Mucosa of stomach (tissue), 1 donor: ENCODE results near the gene TRAF7.

Source experiments
- H3K27me3 ChIP-seq: one replicate; pipeline ENCODE4 v1.7.0; 2013; ENCODE audit warnings: mild to moderate bottlenecking, low read length; ENCODE audit not compliant: control insufficient read depth, insufficient read depth
- H3K36me3 ChIP-seq: one replicate; pipeline ENCODE4 v1.7.0; 2013; ENCODE audit warnings: low read length; ENCODE audit not compliant: control insufficient read depth, insufficient read depth
- H3K4me1 ChIP-seq: one replicate; pipeline ENCODE4 v1.7.0; 2013; ENCODE audit warnings: mild to moderate bottlenecking, low read length; ENCODE audit not compliant: control insufficient read depth, insufficient read depth
- H3K4me3 ChIP-seq: one replicate; pipeline ENCODE4 v1.7.0; 2013; ENCODE audit warnings: low read length
- H3K9ac ChIP-seq: one replicate; pipeline ENCODE4 v1.7.0; 2013; ENCODE audit warnings: mild to moderate bottlenecking, low read length, moderate library complexity
- H3K9me3 ChIP-seq: one replicate; pipeline ENCODE4 v1.7.0; 2013; ENCODE audit warnings: mild to moderate bottlenecking, low read length, moderate library complexity; ENCODE audit not compliant: control insufficient read depth
- donor health status: Pancreatic carcinoma.

TRAF7 gene

DNA sequence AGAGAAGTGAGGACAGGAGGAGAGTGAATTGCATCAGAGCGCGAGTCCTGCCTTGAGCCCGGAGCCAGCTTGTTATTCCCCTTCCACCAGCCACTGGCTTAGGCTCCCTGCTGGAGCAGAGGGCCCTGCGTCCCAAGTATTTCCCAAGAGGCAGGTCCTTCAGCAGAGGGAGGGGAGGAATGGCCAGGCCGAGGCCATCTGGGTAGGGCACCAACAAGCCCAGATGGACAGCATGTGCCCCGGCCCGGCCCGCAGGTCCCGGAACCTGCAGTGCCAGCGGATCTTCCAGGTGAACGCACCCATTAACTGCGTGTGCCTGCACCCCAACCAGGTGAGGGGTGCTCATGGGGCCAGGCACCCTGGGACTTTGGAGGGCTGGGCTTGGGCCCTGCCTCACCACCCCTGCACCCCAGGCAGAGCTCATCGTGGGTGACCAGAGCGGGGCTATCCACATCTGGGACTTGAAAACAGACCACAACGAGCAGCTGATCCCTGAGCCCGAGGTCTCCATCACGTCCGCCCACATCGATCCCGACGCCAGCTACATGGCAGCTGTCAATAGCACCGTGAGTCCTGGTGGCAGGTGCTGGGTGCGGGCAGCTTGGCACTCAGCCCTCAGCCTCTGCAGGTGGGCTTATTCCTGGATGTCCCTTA, 51.3 kb downstream of the TRAF7 start:
- Histone ChIP-seq H3K27me3 (no peaks in the 10 kb centered on the region), H3K9me3 (no peaks in the 10 kb centered on the region), H3K9ac (peak overlapping the region; percentile 89), H3K36me3 (peaks cover 4% of the 10 kb centered on the region), H3K4me1 (peaks cover 16% of the 10 kb centered on the region), H3K4me3 (no peak overlapping the region)

DNA sequence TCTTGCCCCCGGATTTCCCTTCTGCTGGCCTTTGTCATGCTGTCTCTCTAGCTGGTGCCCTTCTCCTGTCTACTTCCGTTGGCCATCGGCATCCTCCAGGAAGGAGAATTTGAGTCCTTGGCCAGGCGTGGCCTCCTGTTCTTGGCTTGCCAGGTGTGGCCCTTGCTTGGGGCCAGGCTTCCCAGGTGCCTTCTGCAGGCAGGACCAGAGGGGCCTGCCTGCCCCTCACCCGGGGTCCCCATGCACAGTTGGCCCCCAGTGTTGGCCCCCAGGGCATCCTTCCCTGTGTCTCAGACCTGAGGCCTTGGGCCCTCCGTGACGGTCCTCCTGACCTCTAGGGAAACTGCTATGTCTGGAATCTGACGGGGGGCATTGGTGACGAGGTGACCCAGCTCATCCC, 52.3 kb downstream of the TRAF7 start:
- Histone ChIP-seq H3K36me3 (peaks cover 4% of the 10 kb centered on the region), H3K4me3 (no peak overlapping the region), H3K9me3 (no peaks in the 10 kb centered on the region), H3K9ac (no peak overlapping the region), H3K4me1 (peaks cover 25% of the 10 kb centered on the region), H3K27me3 (no peaks in the 10 kb centered on the region)

DNA sequence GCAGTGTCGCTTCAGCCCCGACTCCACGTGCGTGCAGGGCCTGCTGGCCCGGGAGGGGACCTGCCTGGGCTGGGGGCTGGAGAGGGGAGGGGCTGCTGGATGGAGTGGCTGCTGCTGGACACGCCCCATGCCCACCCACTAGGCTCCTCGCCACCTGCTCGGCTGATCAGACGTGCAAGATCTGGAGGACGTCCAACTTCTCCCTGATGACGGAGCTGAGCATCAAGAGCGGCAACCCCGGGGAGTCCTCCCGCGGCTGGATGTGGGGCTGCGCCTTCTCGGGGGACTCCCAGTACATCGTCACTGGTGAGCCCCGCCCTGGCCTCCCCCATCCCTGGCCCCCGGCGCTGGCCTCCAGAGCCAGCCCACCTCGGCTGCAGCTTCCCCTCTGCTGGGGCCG, 52.7 kb downstream of the TRAF7 start:
- H3K9ac ChIP-seq = no peak overlapping the region
- H3K36me3 ChIP-seq = peaks cover 4% of the 10 kb centered on the region
- H3K4me3 ChIP-seq = no peak overlapping the region
- no peaks in the 10 kb centered on the region for H3K27me3 ChIP-seq
- H3K9me3 ChIP-seq = no peaks in the 10 kb centered on the region
- peaks cover 30% of the 10 kb centered on the region for H3K4me1 ChIP-seq

DNA sequence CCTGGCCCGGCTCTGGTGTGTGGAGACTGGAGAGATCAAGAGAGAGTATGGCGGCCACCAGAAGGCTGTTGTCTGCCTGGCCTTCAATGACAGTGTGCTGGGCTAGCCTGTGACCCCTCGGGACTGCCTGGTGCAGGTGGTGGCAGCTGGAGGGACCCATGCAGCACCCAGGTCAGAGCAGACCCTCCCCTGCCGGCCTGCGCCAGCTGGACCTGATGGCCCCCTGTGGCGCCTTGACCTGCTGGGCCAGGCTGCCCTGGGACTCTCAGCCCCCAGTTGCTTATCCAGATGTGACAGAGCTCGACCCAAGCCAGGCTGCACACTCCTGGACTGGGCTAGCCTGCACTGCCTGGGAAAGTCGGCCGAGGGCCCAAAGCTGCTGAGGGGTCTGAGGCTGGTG, 53.2 kb downstream of the TRAF7 start:
- no peaks in the 10 kb centered on the region for H3K9me3 ChIP-seq
- H3K27me3 ChIP-seq = no peaks in the 10 kb centered on the region
- H3K4me3 ChIP-seq = no peak overlapping the region
- H3K36me3 ChIP-seq = peaks cover 4% of the 10 kb centered on the region
- H3K9ac ChIP-seq = no peak overlapping the region
- H3K4me1 ChIP-seq = peaks cover 34% of the 10 kb centered on the region

DNA sequence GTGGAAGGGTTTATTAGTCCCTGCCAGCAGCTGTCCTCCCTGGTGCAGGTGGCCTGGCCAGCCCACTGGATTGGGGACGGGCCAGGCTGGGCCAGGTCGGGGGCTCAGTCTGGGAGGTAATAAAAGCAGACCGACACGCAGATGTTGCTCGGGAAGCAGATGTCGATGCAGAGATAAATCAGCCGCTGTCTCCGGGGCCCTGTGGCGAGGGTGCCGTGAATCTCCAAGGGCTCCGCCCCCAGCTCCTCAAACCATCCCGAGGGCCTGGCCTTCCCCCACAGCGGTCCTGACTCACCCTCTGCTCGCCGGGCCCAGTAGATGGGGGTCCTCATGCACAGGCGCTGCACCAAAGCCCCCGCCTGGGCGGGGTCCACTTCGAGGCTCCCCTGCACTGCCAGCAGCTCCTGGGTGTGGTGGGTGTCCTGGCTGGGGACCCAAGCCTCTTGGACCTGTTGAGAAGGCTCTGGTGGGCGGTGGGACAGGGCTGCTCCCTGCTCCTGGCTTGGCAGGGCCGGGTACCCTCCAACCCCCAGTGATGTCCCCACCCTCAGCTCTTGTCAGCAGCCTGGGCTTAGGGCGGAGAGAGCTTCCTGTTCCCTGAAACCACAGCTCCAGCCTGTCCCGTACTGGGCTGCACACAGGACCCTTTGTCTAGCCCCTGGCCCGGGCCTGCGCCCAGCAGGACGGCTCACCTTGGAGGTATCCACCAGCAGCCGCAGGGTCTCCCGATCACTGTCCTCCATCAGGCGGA, 53.9 kb downstream of the TRAF7 start:
- H3K4me1 ChIP-seq = peaks cover 33% of the 10 kb centered on the region
- H3K9ac ChIP-seq = no peak overlapping the region
- no peaks in the 10 kb centered on the region for H3K27me3 ChIP-seq
- H3K9me3 ChIP-seq = no peaks in the 10 kb centered on the region
- no peak overlapping the region for H3K4me3 ChIP-seq
- H3K36me3 ChIP-seq = peaks cover 4% of the 10 kb centered on the region

DNA sequence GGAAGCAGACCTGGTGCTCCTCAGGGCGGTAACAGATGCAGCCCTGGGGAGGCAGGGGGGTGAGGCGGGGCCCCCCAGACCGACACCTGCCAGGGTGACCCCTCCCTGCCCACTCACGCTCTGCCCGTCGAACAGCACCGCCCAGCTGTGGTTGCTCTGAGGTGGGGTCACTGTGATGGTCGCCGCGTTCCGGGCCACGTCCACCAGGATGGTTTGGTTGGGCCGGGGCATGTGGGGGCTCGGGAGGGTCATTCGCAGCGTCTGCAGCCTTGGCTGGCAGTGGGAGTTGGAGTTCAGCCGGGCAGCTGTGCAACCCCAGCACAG, 54.4 kb downstream of the TRAF7 start:
- Histone ChIP-seq H3K4me1 (peaks cover 29% of the 10 kb centered on the region), H3K9ac (no peak overlapping the region), H3K4me3 (no peak overlapping the region), H3K36me3 (peaks cover 4% of the 10 kb centered on the region), H3K9me3 (no peaks in the 10 kb centered on the region), H3K27me3 (no peaks in the 10 kb centered on the region)

DNA sequence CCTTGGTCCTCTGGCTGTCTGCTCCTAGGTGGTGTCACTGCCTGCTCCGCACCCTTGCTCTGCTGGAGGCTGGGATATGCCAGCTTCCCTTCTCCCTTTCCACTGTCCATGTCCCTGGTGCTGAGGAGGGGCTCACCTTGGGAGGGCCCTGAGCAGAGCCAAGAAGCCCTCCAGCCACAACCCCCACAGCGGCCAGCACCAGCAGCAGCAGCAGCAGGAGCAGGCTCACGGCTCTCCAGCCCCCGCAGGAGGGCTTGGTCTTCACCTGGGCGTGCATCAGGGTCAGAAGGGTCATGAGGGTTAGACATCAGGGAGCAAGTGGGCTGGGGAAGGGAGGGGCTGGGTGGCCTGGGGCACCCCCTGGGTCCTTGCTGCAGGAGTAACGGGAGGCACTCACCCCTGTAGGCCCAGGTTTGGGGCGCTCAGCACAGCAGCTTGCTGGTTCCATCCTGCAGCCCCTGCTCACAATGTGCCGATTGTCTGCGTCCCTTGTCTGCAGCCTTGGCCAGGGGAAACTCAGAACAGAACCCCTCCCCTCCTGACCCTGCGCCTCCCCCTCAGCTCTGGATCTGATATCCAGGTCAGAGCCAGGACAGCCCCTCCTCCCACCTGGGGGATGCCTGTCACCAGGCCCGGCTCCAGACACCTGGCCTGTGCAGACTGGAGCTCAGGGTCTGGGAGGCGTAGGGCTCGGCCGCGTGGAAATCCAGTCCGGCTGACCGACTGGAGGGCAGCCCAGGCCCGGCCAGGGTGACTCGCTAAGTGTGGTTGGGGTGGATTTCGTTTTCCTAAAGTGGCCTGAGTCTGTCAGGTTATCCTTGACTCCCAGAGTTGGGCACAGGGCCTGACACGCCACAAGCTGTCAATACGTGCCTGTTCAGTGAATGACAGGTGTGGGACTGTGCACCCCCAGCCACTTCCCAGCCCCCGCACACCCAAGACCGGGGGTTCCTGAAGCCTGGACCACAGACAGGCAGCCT, 55.1 kb downstream of the TRAF7 start, which contains the start of gene BRICD5:
TSS of gene BRICD5 (minus strand) at position 478 of the 980 bp plus-strand sequence. CDS start at position 448, 30 bp downstream.
- no peaks in the 10 kb centered on the region for H3K9me3 ChIP-seq
- peaks cover 4% of the 10 kb centered on the region for H3K36me3 ChIP-seq
- H3K27me3 ChIP-seq = no peaks in the 10 kb centered on the region
- no peak within 1 kb of the TSS for H3K9ac ChIP-seq
- H3K4me1 ChIP-seq = peaks cover 29% of the 10 kb centered on the region
- H3K4me3 ChIP-seq = no peak within 1 kb of the TSS

DNA sequence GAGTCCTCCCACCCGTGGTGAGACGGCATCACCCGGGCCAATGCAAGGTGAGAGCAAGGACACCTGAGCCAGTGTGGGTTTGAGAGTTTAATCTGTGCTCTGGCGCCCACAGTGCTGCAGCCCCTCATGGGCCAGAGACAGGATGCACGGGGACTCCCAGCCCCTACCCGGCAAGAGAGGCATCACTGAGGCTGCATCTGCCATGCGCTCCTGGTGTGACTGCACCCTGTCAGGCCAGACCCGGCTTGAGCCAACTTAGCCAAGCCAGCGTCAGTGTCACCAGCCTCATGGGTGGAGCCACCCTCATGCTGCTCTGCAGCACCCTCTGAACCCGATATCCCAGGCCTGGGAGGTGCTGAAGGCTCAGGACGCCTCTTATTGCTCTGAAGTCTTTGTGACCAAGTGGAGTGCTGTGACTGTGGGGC, 56.4 kb downstream of the TRAF7 start:
- H3K4me1 ChIP-seq = peaks cover 22% of the 10 kb centered on the region
- H3K27me3 ChIP-seq = no peaks in the 10 kb centered on the region
- H3K9ac ChIP-seq = no peak overlapping the region
- no peaks in the 10 kb centered on the region for H3K9me3 ChIP-seq
- H3K4me3 ChIP-seq = no peak overlapping the region
- peaks cover 4% of the 10 kb centered on the region for H3K36me3 ChIP-seq

DNA sequence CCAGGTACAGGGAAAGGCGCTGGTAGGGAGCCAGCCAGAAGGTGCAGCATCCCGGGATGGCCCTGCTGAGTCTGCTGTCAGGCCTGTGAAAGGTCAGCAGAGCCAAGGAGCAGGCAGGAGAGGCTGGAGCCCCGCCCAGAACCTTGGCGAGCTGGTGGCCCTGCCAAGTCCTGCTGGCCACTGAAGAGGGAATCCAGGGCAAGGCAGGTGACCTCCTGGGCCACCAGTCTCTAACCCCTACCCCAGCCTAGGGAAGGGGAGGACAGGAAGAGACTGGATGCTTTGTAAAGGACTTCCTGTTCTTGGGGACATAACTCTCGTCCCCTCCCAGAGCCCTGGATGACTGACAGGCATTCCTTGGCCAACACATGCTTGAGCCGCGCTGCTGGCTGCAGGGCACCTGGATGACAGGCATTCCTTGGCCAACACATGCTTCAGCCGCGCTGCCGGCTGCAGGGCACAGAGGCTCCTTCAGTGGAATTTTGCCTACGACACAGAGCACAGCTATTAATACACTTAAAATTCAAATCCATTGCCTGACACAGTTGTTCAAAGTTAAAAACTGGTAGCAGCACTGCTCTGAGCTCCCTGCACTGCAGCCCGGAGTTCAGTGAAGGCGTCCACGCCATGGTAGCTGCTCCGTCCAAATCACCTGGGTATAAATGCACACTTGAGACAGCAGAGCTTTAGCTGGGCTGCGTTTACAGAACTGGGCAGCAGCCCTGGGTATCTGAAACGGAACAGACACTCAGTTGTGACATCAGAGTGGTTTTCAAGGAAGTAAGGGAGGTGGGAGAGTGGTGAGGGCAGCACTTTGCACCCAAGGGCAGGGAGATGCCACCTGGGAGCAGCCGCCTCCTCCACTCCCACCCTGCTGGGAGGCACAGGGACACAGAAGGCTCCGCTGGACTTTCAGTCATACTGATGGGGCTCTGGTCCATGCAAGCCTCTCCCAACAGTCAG, 57.1 kb downstream of the TRAF7 start:
- Histone ChIP-seq H3K4me3 (no peak overlapping the region), H3K9me3 (no peaks in the 10 kb centered on the region), H3K9ac (peak overlapping the region; percentile 35), H3K36me3 (peaks cover 4% of the 10 kb centered on the region), H3K27me3 (no peaks in the 10 kb centered on the region), H3K4me1 (peaks cover 22% of the 10 kb centered on the region)

DNA sequence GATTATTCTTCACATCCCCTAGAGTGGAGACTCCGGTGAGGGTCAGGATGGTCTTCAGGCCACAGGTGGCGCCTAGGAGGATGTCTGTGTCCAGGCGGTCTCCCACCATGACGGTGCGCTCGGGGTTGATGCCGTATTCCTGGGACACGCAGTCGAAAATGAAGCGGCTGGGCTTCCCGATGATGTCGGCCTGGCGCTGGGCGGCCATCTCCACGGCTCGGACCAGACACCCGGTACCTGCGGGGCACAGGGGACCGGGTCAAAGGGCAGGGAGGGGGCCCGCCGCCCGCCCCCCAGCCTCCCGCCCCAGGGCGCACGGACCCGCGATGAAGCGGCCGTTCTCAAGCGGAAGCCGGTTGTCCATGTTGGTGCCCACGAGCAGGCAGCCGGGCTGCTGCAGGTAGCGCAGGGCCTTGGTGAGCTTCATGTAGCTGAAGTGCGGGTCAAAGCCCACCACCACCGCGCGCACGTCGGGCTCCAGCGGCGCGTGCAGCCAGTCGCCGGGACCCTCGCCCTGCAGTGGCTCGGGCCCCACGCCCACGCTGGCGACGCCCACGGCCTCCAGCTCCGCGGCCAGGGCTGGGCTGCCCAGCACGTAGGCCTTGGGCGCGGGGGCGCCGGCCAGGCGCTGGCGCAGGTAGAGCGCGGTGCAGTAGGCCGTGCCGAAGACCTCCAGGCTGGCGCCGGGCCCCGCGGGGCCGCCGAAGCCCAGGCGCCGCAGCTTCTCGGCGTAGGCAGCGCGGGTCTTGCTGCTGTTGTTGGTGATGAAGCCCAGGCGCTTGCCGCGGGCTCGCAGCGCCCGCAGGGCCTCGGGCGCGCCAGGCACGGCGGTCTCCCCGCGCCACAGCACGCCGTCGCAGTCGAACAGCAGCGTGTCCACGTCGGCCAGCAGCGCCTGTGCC, 58.5 kb downstream of the TRAF7 start:
- H3K9me3 ChIP-seq = no peaks in the 10 kb centered on the region
- H3K9ac ChIP-seq = peak overlapping the region; percentile 61
- H3K27me3 ChIP-seq = no peaks in the 10 kb centered on the region
- H3K4me3 ChIP-seq = peak overlapping the region; percentile 2
- no peaks in the 10 kb centered on the region for H3K36me3 ChIP-seq
- H3K4me1 ChIP-seq = peaks cover 22% of the 10 kb centered on the region
